NCI-H345 treated with DMSO at 0.1 percent for 48 hours (cell line): ENCODE measurements around the gene SYNE1.

Experiments
- DNase-seq: peaks from one replicate; lab custom pipeline; 2025; ENCODE audit not compliant: unreplicated experiment; lab: John Stamatoyannopoulos, UW

Gene SYNE1

GRCh38 chr6:152295346-152295745 lies 341.8 kb downstream of the SYNE1 start:
- no peak for DNase-seq

GRCh38 chr6:152293404-152293803 lies 343.8 kb downstream of the SYNE1 start:
- DNase-seq: peak; percentile 26

GRCh38 chr6:152292555-152292954 lies 344.6 kb downstream of the SYNE1 start:
- no peak for DNase-seq

- DNase-seq: no peak
Measured at GRCh38 chr6:152290693-152291092, 346.5 kb downstream of the SYNE1 start.

- DNase-seq: no peak
Measured at GRCh38 chr6:152277826-152278329, 359.3 kb downstream of the SYNE1 start.

- DNase-seq: no peak
Measured at GRCh38 chr6:152273638-152274037, 363.5 kb downstream of the SYNE1 start.

- no peak for DNase-seq
Measured at GRCh38 chr6:152273002-152273401, 364.2 kb downstream of the SYNE1 start.

- no peak for DNase-seq
Measured at GRCh38 chr6:152272486-152272885, 364.7 kb downstream of the SYNE1 start.

- no peak for DNase-seq
Measured at GRCh38 chr6:152271776-152272464, 365.2 kb downstream of the SYNE1 start.

- DNase-seq: no peak
Measured at GRCh38 chr6:152270301-152270925, 366.7 kb downstream of the SYNE1 start.

GRCh38 chr6:152268846-152269442 lies 368.2 kb downstream of the SYNE1 start:
- DNase-seq: no peak

GRCh38 chr6:152267967-152268845 lies 369.0 kb downstream of the SYNE1 start:
- no peak for DNase-seq

GRCh38 chr6:152265651-152266050 lies 371.5 kb downstream of the SYNE1 start:
- DNase-seq: no peak

- no peak for DNase-seq
Measured at GRCh38 chr6:152263582-152263981, 373.6 kb downstream of the SYNE1 start.

GRCh38 chr6:152261179-152261578 lies 376.0 kb downstream of the SYNE1 start:
- DNase-seq: no peak

- no peak for DNase-seq
Measured at GRCh38 chr6:152259234-152259633, 377.9 kb downstream of the SYNE1 start.

GRCh38 chr6:152257581-152257980 lies 379.6 kb downstream of the SYNE1 start:
- DNase-seq: no peak

- DNase-seq: no peak
Measured at GRCh38 chr6:152250127-152250526, 387.0 kb downstream of the SYNE1 start.

- DNase-seq: no peak
Measured at GRCh38 chr6:152248980-152249379, 388.2 kb downstream of the SYNE1 start.

- DNase-seq: no peak
Measured at GRCh38 chr6:152246554-152247337, 390.4 kb downstream of the SYNE1 start.
